Left hindlimb (tissue), 1 donor: ENCODE measurements around the gene TAF1A.

Experiments used
- DNase-seq: peaks from one replicate; pipeline ENCODE4 v3.0.0-alpha.2; 2018

Gene TAF1A

DNA sequence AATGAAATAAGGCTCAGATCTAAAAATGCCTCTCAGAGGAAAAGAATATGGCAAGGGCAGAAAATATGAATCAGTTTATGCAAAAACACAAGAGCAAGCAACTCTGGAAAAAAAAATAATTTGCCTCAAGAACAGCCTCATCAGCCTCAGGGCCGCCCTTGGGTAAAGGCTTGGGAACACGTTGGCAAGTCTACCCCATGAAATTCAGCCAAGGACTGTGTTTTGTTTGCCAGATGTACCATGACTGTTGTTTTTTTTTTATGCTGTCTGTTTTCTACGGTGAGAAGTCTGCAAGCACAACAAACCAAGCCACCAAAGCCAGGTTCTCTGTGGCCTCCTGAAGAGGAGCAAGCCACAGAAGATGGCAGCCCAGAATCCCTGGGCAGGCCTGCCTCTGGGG, 59.8 kb downstream of the TAF1A start:
- no peak for DNase-seq

DNA sequence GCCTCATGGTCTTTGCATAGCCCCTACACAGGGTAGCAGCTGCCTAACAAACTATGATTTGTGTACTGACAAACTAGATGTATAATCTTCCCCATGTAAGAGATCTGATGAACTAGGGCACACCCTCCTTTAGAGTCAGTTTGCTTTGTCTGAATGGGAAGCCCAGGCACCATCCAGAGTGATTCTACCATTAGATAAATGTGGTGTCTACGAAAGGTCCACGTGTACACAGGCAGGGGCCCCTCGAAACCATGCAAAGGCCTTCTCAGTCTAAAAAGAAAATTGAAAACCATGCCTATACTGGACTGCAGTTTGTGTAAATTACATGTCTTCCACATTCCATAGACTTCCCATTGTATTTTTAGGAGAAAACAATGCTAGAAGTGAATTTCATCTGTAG, 60.6 kb downstream of the TAF1A start:
- DNase-seq: no peak

DNA sequence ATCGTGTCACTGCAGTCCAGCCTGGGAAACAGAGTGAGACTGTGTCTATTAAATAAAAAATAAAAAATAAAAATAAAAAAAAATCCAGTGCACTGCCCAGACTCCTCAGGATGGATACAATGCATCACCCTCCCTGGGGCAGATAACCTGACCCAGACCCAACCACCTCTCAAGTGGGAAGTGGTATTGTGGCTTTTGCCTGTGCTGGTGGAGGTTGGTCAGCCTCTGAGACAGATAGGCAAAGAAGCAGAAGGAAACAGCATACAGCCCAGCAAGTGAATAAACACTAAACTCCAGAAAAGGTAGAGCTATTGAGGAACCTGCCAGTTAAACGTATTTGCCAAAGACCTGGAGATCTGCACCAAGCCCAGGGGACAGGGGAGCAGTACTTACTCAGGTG, 63.8 kb downstream of the TAF1A start:
- no peak for DNase-seq

DNA sequence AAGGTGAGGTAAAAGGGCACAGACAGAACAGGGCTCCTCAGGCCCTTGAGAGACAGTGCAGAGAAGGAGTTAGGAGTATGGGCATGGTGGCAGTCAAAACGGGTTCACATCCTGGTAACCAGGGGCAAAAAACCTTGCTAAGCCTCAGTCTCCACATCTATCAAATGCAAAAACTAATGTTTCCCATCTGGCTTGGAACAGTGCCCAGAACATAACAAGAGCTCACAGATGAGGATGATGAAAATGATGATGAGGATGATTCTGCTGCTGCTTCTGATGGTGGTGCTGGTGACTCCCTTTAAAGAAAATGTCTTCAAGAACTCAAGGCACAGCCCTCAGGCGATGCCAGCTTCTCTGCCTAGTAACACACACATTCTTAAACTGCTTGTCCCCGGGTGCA, 65.9 kb downstream of the TAF1A start:
- DNase-seq: no peak

DNA sequence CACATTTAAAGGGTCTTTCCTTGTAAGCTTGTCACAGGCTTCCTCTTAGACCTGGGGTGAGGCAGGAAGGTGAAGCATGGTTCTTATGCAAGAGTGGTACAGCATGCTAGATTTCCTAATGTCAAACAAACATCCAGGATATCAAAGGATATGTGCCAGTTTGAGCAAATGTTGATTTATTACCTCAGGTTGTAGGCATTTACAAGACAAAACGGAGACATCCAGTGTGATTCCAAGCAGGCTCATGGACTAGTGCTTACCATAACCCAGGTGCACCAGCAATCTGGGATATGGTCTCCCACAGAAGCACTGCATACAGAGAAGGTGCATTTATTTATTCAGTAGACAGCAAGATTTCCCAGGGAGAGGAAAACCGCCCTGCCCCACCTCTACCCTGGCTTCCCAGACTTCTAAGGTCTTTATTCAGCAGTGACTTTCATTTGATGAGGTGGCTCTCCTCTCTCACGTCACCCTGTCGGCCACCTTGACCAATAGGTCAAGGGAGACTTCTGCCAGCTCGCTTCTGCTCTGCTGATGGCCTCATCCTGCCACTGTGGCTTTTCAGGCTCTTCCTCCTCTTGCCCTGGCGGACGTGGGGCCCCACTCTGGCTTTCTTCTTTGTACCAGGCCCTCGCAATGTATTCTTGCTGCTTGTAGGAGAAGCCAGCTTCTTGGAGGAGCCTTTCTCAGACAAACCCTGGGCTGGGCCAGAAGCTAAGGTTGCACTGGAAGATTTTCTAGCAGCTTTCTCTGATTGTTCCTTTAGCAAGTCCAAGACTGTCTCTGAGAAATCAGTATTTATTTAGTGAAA, 67.4 kb downstream of the TAF1A start:
- DNase-seq: no peak

DNA sequence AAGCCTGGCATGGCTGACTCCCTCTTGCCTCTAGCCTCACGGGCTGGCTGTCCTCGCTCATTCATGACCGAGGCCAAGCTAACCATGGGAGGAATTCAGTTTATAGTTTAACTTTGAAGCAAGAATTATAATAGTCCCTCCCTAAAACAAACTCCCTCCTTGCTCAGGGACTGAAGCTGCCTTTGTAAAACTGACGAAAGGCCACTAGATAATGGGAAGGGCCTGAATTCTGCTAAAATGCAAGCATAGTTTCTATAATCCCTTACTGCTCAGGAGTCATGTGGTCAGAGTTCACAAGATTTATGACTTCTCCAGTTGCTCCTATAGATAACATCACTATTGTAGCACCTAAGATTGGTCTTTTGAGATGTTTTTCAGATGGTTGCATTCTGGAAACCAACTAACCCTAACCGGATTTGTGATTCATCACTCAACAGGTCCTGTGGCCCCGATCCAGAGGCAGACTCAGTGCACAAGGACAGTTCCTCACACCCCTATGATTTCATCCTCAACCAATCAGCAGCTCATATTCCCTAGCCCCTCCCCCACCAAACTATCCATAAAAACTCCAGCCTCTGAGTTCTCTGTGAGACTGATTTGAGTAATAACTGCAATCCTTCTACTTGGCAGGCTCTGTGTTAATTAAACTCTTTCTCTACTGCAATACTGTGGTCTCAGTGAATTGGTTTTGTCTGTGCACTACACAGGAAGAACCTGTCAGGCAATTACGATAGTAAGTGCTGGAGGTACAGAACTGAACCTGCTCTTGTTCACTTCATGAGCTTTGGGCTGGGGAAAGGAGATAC, 68.2 kb downstream of the TAF1A start:
- no peak for DNase-seq
